GM19372 (cell line): ENCODE results near the gene SUN5.

Experiments
- ATAC-seq: cut with Tn5 transposase; IDR thresholded peaks from one replicate; pipeline ENCODE4 v1.9.1; 2021; ENCODE audit warnings: mild to moderate bottlenecking, low read depth, moderate library complexity; ENCODE audit not compliant: unreplicated experiment

SUN5 gene

GRCh38 chr20:33014336-33015113 is 10.3 kb upstream of the SUN5 start:
- ATAC-seq: no peak

- ATAC-seq: no peak
These were observed 9.6 kb upstream of the SUN5 start for GRCh38 chr20:33013701-33014326.

- no peak for ATAC-seq
These were observed 8.3 kb upstream of the SUN5 start for GRCh38 chr20:33012327-33013189.

- ATAC-seq: no peak
These were observed 6.6 kb upstream of the SUN5 start for GRCh38 chr20:33010674-33011449.

- ATAC-seq: no peak
These were observed 5.9 kb upstream of the SUN5 start for GRCh38 chr20:33010133-33010504.

- no peak for ATAC-seq
These were observed 5.2 kb upstream of the SUN5 start for GRCh38 chr20:33009214-33010132.

GRCh38 chr20:33008336-33009213 is 4.3 kb upstream of the SUN5 start:
- no peak for ATAC-seq

GRCh38 chr20:33007376-33008335 is 3.4 kb upstream of the SUN5 start, which contains the start of gene BPIFB2:
BPIFB2 (plus strand) TSS chr20:33007704; CDS start chr20:33008575, 871 bp downstream.
- no peak for ATAC-seq

GRCh38 chr20:33006776-33007375 is 2.6 kb upstream of the SUN5 start:
- no peak for ATAC-seq

- no peak for ATAC-seq
These were observed 1.9 kb upstream of the SUN5 start for GRCh38 chr20:33005908-33006775.

GRCh38 chr20:33005132-33005566 is 916 bp upstream of the SUN5 start:
- no peak for ATAC-seq

- no peak for ATAC-seq
These were observed 2.0 kb downstream of the SUN5 start for GRCh38 chr20:33002087-33002808.

GRCh38 chr20:33000802-33001466 is 3.3 kb downstream of the SUN5 start:
- no peak for ATAC-seq

- ATAC-seq: no peak
These were observed 4.5 kb downstream of the SUN5 start for GRCh38 chr20:32999603-33000250.
